ENCODE data around the gene ZBTB7B.

The ZBTB7B gene

GRCh38 chr1:155017041-155017945 is 14.7 kb downstream of the ZBTB7B start:
- peak; percentile 77 for DNase-seq (ENCODE audit: low spot score)

- DNase-seq (ENCODE audit: low spot score) = no peak
Observed at GRCh38 chr1:155017946-155018316, 15.3 kb downstream of the ZBTB7B start.

GRCh38 chr1:155018617-155019348 is 16.2 kb downstream of the ZBTB7B start:
- DNase-seq (ENCODE audit: low spot score) = no peak

- DNase-seq (ENCODE audit: low spot score) = no peak
Observed at GRCh38 chr1:155019377-155020245, 17.0 kb downstream of the ZBTB7B start.

- no peak for DNase-seq (ENCODE audit: low spot score)
Observed at GRCh38 chr1:155022136-155022926, 19.7 kb downstream of the ZBTB7B start.

GRCh38 chr1:155022927-155023236 is 20.3 kb downstream of the ZBTB7B start:
- DNase-seq (ENCODE audit: low spot score) = no peak

- no peak for DNase-seq (ENCODE audit: low spot score)
Observed at GRCh38 chr1:155023627-155024026, 21.0 kb downstream of the ZBTB7B start.

GRCh38 chr1:155024315-155024714 is 21.7 kb downstream of the ZBTB7B start:
- DNase-seq (ENCODE audit: low spot score) = no peak

GRCh38 chr1:155026154-155026553 is 23.6 kb downstream of the ZBTB7B start:
- no peak for DNase-seq (ENCODE audit: low spot score)

- DNase-seq (ENCODE audit: low spot score) = no peak
Observed at GRCh38 chr1:155026588-155026987, 24.0 kb downstream of the ZBTB7B start.

GRCh38 chr1:155029513-155030242 is 27.1 kb downstream of the ZBTB7B start:
- DNase-seq (ENCODE audit: low spot score) = no peak

- no peak for DNase-seq (ENCODE audit: low spot score)
Observed at GRCh38 chr1:155030243-155030795, 27.7 kb downstream of the ZBTB7B start.

GRCh38 chr1:155030899-155031298 is 28.3 kb downstream of the ZBTB7B start:
- DNase-seq (ENCODE audit: low spot score) = no peak

GRCh38 chr1:155032886-155033285 is 30.3 kb downstream of the ZBTB7B start:
- DNase-seq (ENCODE audit: low spot score) = no peak

- DNase-seq (ENCODE audit: low spot score) = no peak
Observed at GRCh38 chr1:155033524-155033923, 30.9 kb downstream of the ZBTB7B start, which contains the start of the genes DCST1 and DCST2. DCST1 (plus strand) TSS chr1:155033824; CDS start chr1:155034037, 213 bp downstream. DCST2 (minus strand) TSS chr1:155033781; CDS start chr1:155033701, 80 bp downstream.

GRCh38 chr1:155034318-155035208 is 32.0 kb downstream of the ZBTB7B start:
- DNase-seq (ENCODE audit: low spot score) = no peak

GRCh38 chr1:155035936-155036335 is 33.3 kb downstream of the ZBTB7B start:
- DNase-seq (ENCODE audit: low spot score) = no peak

GRCh38 chr1:155037043-155037442 is 34.4 kb downstream of the ZBTB7B start:
- DNase-seq (ENCODE audit: low spot score) = no peak

- no peak for DNase-seq (ENCODE audit: low spot score)
Observed at GRCh38 chr1:155037851-155038441, 35.3 kb downstream of the ZBTB7B start.
